ENCODE results near the gene GABRA1. TPM values are rescaled to one million over a fixed set of nuclear protein-coding genes. Genes with fewer than 3 reads are reported as not detected.

The GABRA1 gene
- total RNA-seq (not detected), polyA plus RNA-seq (not detected)

DNA sequence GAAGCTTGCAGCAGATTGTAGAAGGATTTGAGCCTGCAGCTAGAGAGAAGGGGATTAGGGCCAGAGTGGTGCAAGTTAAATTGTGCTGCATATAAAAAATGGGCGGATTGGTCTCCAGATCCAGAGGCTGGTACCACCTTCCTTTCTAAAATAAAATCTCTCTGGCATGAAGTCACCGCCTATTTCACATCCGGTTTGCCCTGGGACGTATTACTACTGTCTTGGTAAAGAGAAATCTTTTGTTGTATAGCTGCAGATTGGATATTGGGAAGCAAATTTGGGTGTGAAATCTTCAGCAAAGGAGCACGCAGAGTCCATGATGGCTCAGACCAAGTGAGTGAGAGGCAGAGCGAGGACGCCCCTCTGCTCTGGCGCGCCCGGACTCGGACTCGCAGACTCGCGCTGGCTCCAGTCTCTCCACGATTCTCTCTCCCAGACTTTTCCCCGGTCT is at the start of gene GABRA1:
GABRA1 (plus strand) TSS at position 180 of the 451 bp plus-strand sequence. CDS start 2,691 bp downstream, outside the sequence.
- Histone ChIP-seq H3K27me3 (ENCODE audit: control insufficient read depth, insufficient read depth, low read length) (peaks cover 2% of the 10 kb centered on the region), H3K9me3 (ENCODE audit: control insufficient read depth in 2 of 2, low read length in 2 of 2) (no peaks in the 10 kb centered on the region), H3K4me3 (ENCODE audit: low read depth, low read length) (no peak within 1 kb of the TSS), H3K27ac (ENCODE audit: insufficient read depth, low read length, poor library complexity, severe bottlenecking) (no peak within 1 kb of the TSS), H3K36me3 (ENCODE audit: control insufficient read depth, insufficient read depth, low read length) (no peaks in the 10 kb centered on the region), H3K4me1 (ENCODE audit: control insufficient read depth, insufficient read depth, low read length, poor library complexity, severe bottlenecking) (no peaks in the 10 kb centered on the region)
- Mint-ChIP-seq H3K4me1 (no peaks in the 10 kb centered on the region), H3K36me3 (no peaks in the 10 kb centered on the region), H3K4me3 (no peak within 1 kb of the TSS), H3K9me3 (peaks cover 0 to 2% (median 0%) of the 10 kb centered on the region in 7 donors), H3K27me3 (peaks cover 4% of the 10 kb centered on the region), H3K27ac (no peak within 1 kb of the TSS)
- ATAC-seq (ENCODE audit: low read depth in 2 of 2): no peak
- DNase-seq: no peak

DNA sequence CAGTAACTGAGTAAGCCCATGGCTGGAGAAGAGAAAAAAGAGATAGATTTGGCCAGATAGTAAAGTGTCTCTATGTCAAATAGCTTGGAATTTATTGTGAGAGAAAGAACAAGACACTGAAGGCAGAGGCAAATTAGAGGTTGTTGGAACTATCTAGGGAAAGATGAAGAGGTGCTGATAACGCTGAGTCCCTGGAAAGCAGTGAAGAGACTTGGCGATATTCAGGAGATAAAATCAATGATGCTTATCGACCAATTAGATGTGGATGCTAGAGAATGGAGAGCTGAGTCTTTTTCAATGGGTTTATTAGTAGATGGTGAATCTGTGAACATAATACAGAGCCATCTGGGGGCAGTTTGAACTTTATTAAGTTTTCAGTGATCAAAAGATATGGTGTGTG is 48.6 kb upstream of the GABRA1 start:
- DNase-seq: no peak
- no peaks in the 10 kb centered on the region for H3K4me1 Mint-ChIP-seq
- no peak overlapping the region for H3K4me3 Mint-ChIP-seq
- Histone ChIP-seq H3K27ac (ENCODE audit: insufficient read depth, low read length, poor library complexity, severe bottlenecking) (no peak overlapping the region), H3K4me1 (ENCODE audit: control insufficient read depth, insufficient read depth, low read length, poor library complexity, severe bottlenecking) (no peaks in the 10 kb centered on the region), H3K4me3 (ENCODE audit: low read depth, low read length) (no peak overlapping the region), H3K27me3 (ENCODE audit: control insufficient read depth, insufficient read depth, low read length) (no peaks in the 10 kb centered on the region), H3K9me3 (ENCODE audit: control insufficient read depth in 2 of 2, low read length in 2 of 2) (no peaks in the 10 kb centered on the region), H3K36me3 (ENCODE audit: control insufficient read depth, insufficient read depth, low read length) (no peaks in the 10 kb centered on the region)
- H3K36me3 Mint-ChIP-seq: no peaks in the 10 kb centered on the region
- H3K9me3 Mint-ChIP-seq: peaks cover 0 to 6% (median 0%) of the 10 kb centered on the region in 7 donors
- ATAC-seq (ENCODE audit: low read depth in 2 of 2): no peak
- H3K27me3 Mint-ChIP-seq: no peaks in the 10 kb centered on the region
- no peak overlapping the region for H3K27ac Mint-ChIP-seq

DNA sequence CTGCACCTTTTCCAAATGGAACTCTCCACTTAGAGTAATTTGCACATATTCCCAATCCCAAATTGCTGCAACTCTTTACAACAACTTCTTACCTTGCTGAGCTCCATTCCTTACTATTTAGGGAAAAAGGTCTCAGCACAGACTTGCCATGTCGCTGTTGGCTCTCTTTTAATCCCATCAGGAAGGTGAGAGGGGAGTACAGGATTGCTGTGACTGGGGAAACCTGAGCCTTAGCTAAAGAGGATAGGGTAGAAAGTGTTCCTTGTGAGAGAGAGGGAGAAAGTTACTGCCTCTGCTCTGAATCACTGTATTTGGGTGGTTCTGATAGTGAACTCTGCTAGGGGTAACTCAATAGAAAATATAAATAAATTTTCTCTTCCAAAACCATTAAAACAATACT is 43.7 kb upstream of the GABRA1 start:
- Histone ChIP-seq H3K4me3 (ENCODE audit: low read depth, low read length) (no peak overlapping the region), H3K36me3 (ENCODE audit: control insufficient read depth, insufficient read depth, low read length) (no peaks in the 10 kb centered on the region), H3K4me1 (ENCODE audit: control insufficient read depth, insufficient read depth, low read length, poor library complexity, severe bottlenecking) (no peaks in the 10 kb centered on the region), H3K9me3 (ENCODE audit: control insufficient read depth in 2 of 2, low read length in 2 of 2) (no peaks in the 10 kb centered on the region), H3K27ac (ENCODE audit: insufficient read depth, low read length, poor library complexity, severe bottlenecking) (no peak overlapping the region), H3K27me3 (ENCODE audit: control insufficient read depth, insufficient read depth, low read length) (no peaks in the 10 kb centered on the region)
- no peak overlapping the region for H3K27ac Mint-ChIP-seq
- DNase-seq: no peak
- no peaks in the 10 kb centered on the region for H3K4me1 Mint-ChIP-seq
- peaks cover 0 to 6% (median 2%) of the 10 kb centered on the region in 7 donors for H3K9me3 Mint-ChIP-seq
- H3K27me3 Mint-ChIP-seq: no peaks in the 10 kb centered on the region
- no peak overlapping the region for H3K4me3 Mint-ChIP-seq
- H3K36me3 Mint-ChIP-seq: no peaks in the 10 kb centered on the region
- ATAC-seq (ENCODE audit: low read depth in 2 of 2): no peak

DNA sequence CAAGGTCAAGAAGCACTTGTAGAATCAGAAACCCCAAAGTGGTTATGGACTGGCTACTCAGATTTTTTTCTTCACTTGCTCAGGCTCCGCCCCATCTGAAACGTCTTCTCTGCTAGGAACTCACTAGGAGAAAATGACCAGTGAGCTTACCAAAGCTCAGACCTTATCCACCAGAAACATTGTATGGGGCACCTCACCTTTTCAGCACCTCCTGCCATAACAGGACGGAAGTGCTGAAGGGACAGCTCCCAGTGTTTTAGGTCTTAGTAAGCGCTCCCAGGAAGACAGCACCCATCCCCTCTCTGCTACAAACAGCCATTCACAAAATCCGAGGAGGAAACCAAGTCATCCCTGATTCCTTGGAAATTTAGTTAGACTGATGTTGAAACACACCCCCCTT is 1.2 kb upstream of the GABRA1 start:
- no peaks in the 10 kb centered on the region for H3K4me1 ChIP-seq (ENCODE audit: control insufficient read depth, insufficient read depth, low read length, poor library complexity, severe bottlenecking)
- ATAC-seq (ENCODE audit: low read depth in 2 of 2) (no peak), DNase-seq (peak in 1 of 3 donors; percentile 16)
- Mint-ChIP-seq H3K4me3 (no peak overlapping the region), H3K27me3 (peaks cover 4% of the 10 kb centered on the region), H3K36me3 (no peaks in the 10 kb centered on the region), H3K9me3 (peaks cover 0 to 2% (median 0%) of the 10 kb centered on the region in 7 donors), H3K27ac (no peak overlapping the region), H3K4me1 (no peaks in the 10 kb centered on the region)
- no peak overlapping the region for H3K27ac ChIP-seq (ENCODE audit: insufficient read depth, low read length, poor library complexity, severe bottlenecking)
- no peaks in the 10 kb centered on the region for H3K36me3 ChIP-seq (ENCODE audit: control insufficient read depth, insufficient read depth, low read length)
- H3K9me3 ChIP-seq (ENCODE audit: control insufficient read depth in 2 of 2, low read length in 2 of 2): no peaks in the 10 kb centered on the region
- H3K27me3 ChIP-seq (ENCODE audit: control insufficient read depth, insufficient read depth, low read length): peaks cover 2% of the 10 kb centered on the region
- no peak overlapping the region for H3K4me3 ChIP-seq (ENCODE audit: low read depth, low read length)

DNA sequence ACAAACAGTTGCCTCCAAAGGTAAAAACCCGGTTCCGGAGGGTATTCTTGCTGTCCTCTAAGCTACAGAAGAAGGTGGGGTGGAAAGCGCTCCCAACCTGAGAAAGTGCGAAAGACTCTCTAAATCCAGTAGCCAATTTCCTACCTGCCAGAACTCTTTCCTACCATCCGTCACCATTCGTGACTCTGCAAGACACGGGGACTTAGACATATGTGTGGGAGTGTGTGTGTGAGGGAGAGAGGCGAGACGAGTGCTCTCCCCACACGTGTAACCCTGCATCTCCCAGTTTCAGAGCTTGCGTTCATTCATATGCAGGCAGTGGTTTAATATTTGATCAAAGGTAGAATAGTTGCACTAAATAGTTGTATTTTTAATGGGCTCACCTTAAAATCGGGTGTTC is 473 bp upstream of the GABRA1 start:
- H3K4me1 ChIP-seq (ENCODE audit: control insufficient read depth, insufficient read depth, low read length, poor library complexity, severe bottlenecking): no peaks in the 10 kb centered on the region
- Mint-ChIP-seq H3K27me3 (peaks cover 4% of the 10 kb centered on the region), H3K27ac (no peak overlapping the region), H3K9me3 (peaks cover 0 to 2% (median 0%) of the 10 kb centered on the region in 7 donors), H3K4me1 (no peaks in the 10 kb centered on the region), H3K36me3 (no peaks in the 10 kb centered on the region), H3K4me3 (no peak overlapping the region)
- no peaks in the 10 kb centered on the region for H3K36me3 ChIP-seq (ENCODE audit: control insufficient read depth, insufficient read depth, low read length)
- peaks cover 2% of the 10 kb centered on the region for H3K27me3 ChIP-seq (ENCODE audit: control insufficient read depth, insufficient read depth, low read length)
- no peak overlapping the region for H3K4me3 ChIP-seq (ENCODE audit: low read depth, low read length)
- DNase-seq (no peak), ATAC-seq (ENCODE audit: low read depth in 2 of 2) (no peak)
- H3K27ac ChIP-seq (ENCODE audit: insufficient read depth, low read length, poor library complexity, severe bottlenecking): no peak overlapping the region
- no peaks in the 10 kb centered on the region for H3K9me3 ChIP-seq (ENCODE audit: control insufficient read depth in 2 of 2, low read length in 2 of 2)

DNA sequence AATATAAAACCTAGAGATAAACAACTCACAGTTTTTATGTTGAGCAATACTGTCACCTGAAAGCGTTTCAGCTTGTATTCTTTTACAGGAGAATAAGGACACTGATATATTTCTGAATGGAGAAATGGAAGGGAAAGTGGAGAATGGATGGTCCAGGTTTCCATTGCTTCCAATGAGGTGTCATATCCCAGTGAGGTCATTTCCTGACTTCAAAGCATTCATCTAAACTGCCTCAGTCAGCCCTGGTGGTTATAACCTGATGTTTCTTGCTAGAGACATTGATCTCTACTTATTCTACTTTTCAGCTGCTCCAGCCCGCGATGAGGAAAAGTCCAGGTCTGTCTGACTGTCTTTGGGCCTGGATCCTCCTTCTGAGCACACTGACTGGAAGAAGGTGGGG is 2.6 kb downstream of the GABRA1 start:
- ATAC-seq (ENCODE audit: low read depth in 2 of 2) (no peak), DNase-seq (no peak)
- Mint-ChIP-seq H3K27me3 (peaks cover 4% of the 10 kb centered on the region), H3K36me3 (no peaks in the 10 kb centered on the region), H3K4me1 (no peaks in the 10 kb centered on the region), H3K4me3 (no peak overlapping the region), H3K9me3 (peaks cover 0 to 2% (median 0%) of the 10 kb centered on the region in 7 donors), H3K27ac (no peak overlapping the region)
- Histone ChIP-seq H3K27me3 (ENCODE audit: control insufficient read depth, insufficient read depth, low read length) (peaks cover 2% of the 10 kb centered on the region), H3K27ac (ENCODE audit: insufficient read depth, low read length, poor library complexity, severe bottlenecking) (no peak overlapping the region), H3K4me1 (ENCODE audit: control insufficient read depth, insufficient read depth, low read length, poor library complexity, severe bottlenecking) (no peaks in the 10 kb centered on the region), H3K4me3 (ENCODE audit: low read depth, low read length) (no peak overlapping the region), H3K36me3 (ENCODE audit: control insufficient read depth, insufficient read depth, low read length) (no peaks in the 10 kb centered on the region), H3K9me3 (ENCODE audit: control insufficient read depth in 2 of 2, low read length in 2 of 2) (no peaks in the 10 kb centered on the region)

DNA sequence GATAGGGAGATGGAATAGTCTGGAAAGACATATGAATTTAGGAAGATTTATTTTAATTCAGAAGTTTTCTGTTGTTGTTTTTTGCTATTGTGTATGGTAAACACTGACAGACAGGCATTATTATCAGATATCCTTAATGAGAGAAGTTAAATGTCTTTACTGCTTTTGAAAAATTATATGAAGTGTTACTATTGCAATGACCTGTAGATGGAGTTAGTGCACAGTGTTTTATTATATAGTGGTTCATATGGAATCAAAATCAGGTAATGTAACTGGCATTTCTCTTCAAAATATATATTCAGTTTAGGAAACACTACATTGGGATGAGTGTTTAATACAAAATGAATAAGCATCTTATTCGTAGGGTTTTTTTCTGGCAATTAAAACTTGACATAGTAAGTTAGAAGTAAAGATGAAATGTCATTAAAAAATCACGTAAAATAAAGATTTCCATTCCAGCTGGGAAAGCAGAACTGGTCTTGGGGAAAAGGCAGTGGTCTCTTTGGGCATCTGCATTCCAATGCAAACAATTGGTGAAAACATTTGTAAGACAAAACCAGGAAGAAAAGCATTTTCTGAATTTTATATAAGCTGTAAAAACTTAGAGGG is 3.9 kb downstream of the GABRA1 start:
- H3K4me3 ChIP-seq (ENCODE audit: low read depth, low read length): no peak overlapping the region
- H3K36me3 ChIP-seq (ENCODE audit: control insufficient read depth, insufficient read depth, low read length): no peaks in the 10 kb centered on the region
- no peak overlapping the region for H3K27ac ChIP-seq (ENCODE audit: insufficient read depth, low read length, poor library complexity, severe bottlenecking)
- DNase-seq: no peak
- Mint-ChIP-seq H3K4me3 (no peak overlapping the region), H3K36me3 (no peaks in the 10 kb centered on the region), H3K9me3 (peaks cover 0 to under 1% (median 0%) of the 10 kb centered on the region in 7 donors), H3K27ac (no peak overlapping the region), H3K4me1 (no peaks in the 10 kb centered on the region), H3K27me3 (peaks cover 4% of the 10 kb centered on the region)
- no peaks in the 10 kb centered on the region for H3K4me1 ChIP-seq (ENCODE audit: control insufficient read depth, insufficient read depth, low read length, poor library complexity, severe bottlenecking)
- no peaks in the 10 kb centered on the region for H3K9me3 ChIP-seq (ENCODE audit: control insufficient read depth in 2 of 2, low read length in 2 of 2)
- ATAC-seq (ENCODE audit: low read depth in 2 of 2): no peak
- H3K27me3 ChIP-seq (ENCODE audit: control insufficient read depth, insufficient read depth, low read length): peaks cover 1% of the 10 kb centered on the region

DNA sequence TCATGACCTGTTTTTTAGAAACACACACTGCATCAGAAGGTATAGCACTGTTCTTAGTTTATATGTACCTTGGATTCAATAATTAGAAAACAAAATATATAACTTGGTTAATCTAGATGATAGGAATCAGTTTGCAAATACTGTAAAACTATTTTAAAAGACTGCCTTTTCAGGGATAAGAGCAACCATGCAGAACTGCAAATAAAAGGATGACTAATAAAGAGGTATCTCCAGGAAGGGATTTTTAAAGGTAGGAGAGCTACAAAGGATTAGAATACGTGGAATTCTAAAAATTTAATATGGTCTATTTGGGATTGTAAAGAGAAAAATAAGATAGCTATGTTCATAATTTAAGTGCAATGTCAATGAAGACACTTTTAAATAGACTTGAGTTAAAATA is 9.4 kb downstream of the GABRA1 start:
- ATAC-seq (ENCODE audit: low read depth in 2 of 2) (no peak), DNase-seq (no peak)
- Mint-ChIP-seq H3K4me1 (no peaks in the 10 kb centered on the region), H3K27ac (no peak overlapping the region), H3K4me3 (no peak overlapping the region), H3K9me3 (peaks cover 0 to 7% (median 0%) of the 10 kb centered on the region in 7 donors), H3K27me3 (no peaks in the 10 kb centered on the region), H3K36me3 (no peaks in the 10 kb centered on the region)
- H3K27me3 ChIP-seq (ENCODE audit: control insufficient read depth, insufficient read depth, low read length): no peaks in the 10 kb centered on the region
- no peaks in the 10 kb centered on the region for H3K36me3 ChIP-seq (ENCODE audit: control insufficient read depth, insufficient read depth, low read length)
- H3K4me1 ChIP-seq (ENCODE audit: control insufficient read depth, insufficient read depth, low read length, poor library complexity, severe bottlenecking): no peaks in the 10 kb centered on the region
- H3K27ac ChIP-seq (ENCODE audit: insufficient read depth, low read length, poor library complexity, severe bottlenecking): no peak overlapping the region
- H3K9me3 ChIP-seq (ENCODE audit: control insufficient read depth in 2 of 2, low read length in 2 of 2): no peaks in the 10 kb centered on the region
- H3K4me3 ChIP-seq (ENCODE audit: low read depth, low read length): no peak overlapping the region
